Measurements from ENCODE around the gene MOK.
"Not testable (repeated sequence)": the region's sequence is repeated elsewhere in the genome, so short reads cannot be mapped to it uniquely, and the experiment has no call there.

The MOK gene

GRCh38 chr14:102320033-102320660 is 15.2 kb upstream of the MOK start:
- H3K9ac ChIP-seq (ENCODE audit: low read length): peak overlapping the region; percentile 47
- H3K27me3 ChIP-seq (ENCODE audit: control insufficient read depth, insufficient read depth, low read length): peaks cover 11% of the 10 kb centered on the region
- H3K4me1 ChIP-seq (ENCODE audit: control insufficient read depth, low read depth, low read length): peaks cover 11% of the 10 kb centered on the region
- H3K9me3 ChIP-seq (ENCODE audit: control insufficient read depth, low read depth, low read length): no peaks in the 10 kb centered on the region
- peak overlapping the region; percentile 61 for H3K4me3 ChIP-seq (ENCODE audit: low read length)
- no peaks in the 10 kb centered on the region for H3K36me3 ChIP-seq (ENCODE audit: control insufficient read depth, low read depth, low read length)
- no peak overlapping the region for H3K27ac ChIP-seq (ENCODE audit: low read length)

- Histone ChIP-seq H3K4me3 (ENCODE audit: low read length) (peak within 1 kb of the TSS; percentile 74), H3K36me3 (ENCODE audit: control insufficient read depth, low read depth, low read length) (no peaks in the 10 kb centered on the region), H3K27ac (ENCODE audit: low read length) (no peak within 1 kb of the TSS), H3K9ac (ENCODE audit: low read length) (peak within 1 kb of the TSS; percentile 66), H3K27me3 (ENCODE audit: control insufficient read depth, insufficient read depth, low read length) (peaks cover 18% of the 10 kb centered on the region), H3K9me3 (ENCODE audit: control insufficient read depth, low read depth, low read length) (no peaks in the 10 kb centered on the region), H3K4me1 (ENCODE audit: control insufficient read depth, low read depth, low read length) (peaks cover 11% of the 10 kb centered on the region)
Observed at GRCh38 chr14:102319351-102320032, 14.5 kb upstream of the MOK start, which contains the start of gene ZNF839. TSS of gene ZNF839 (plus strand) at chr14:102319746. CDS start at chr14:102319766, 20 bp downstream.

DNA sequence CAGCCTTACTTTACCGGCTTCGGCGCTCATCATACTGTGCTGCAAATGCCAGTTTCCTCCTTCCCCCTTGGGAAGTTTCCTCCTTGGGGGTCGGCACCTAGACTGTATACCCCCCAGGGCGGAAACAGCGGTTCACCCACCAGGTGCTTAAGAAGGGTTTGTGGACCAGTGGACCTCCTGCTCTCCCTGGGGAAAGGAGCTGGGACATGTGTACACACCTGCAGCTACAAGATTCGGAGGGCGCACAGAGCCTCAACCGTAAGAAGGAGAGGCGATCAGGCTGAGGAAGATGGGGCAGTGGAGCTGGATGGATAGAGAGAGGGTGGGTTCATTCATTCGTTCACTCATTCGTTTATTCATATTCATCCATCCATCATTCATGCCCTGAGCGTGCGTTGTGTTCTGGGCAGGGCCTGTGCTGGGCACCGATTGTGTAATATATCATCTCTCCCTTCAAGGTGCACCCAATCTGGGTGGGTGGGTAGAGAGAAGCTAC is 13.9 kb upstream of the MOK start:
- peak overlapping the region; percentile 66 for H3K9ac ChIP-seq (ENCODE audit: low read length)
- no peak overlapping the region for H3K27ac ChIP-seq (ENCODE audit: low read length)
- H3K27me3 ChIP-seq (ENCODE audit: control insufficient read depth, insufficient read depth, low read length): peaks cover 23% of the 10 kb centered on the region
- H3K4me3 ChIP-seq (ENCODE audit: low read length): peak overlapping the region; percentile 74
- H3K36me3 ChIP-seq (ENCODE audit: control insufficient read depth, low read depth, low read length): no peaks in the 10 kb centered on the region
- no peaks in the 10 kb centered on the region for H3K9me3 ChIP-seq (ENCODE audit: control insufficient read depth, low read depth, low read length)
- peaks cover 11% of the 10 kb centered on the region for H3K4me1 ChIP-seq (ENCODE audit: control insufficient read depth, low read depth, low read length)

DNA sequence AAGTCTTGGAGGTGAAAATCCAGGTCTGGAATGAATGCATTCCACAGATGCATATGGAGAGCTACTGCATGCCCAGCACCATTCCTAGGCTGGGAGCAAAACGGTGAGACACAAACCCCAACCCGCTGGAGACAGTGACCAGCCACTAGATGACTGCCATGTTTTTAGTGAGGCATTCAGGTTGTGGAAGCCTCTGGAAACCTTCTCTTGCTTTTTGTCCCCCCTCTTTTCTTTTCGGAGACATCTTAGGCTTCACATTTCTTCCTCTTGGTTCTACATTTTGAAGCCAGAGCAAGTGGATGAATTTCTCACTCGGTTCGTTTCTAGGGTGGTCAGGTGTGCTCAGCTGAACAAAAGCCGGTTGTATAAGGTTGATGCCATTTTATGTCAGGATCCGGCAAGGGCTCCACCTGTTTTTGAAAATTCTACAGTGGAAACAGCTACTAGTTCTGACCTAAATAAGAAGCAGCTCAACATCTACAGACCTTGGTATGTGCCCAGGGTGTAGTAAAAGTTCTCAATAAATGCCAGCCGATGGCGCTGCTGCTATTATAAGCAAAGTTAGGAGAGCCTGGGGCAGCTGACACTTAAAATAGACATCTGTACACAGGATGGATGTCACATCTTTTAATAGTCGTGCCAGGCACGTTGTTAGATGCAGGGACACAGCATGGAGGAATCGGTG is 12.7 kb upstream of the MOK start:
- Histone ChIP-seq H3K9me3 (ENCODE audit: control insufficient read depth, low read depth, low read length) (no peaks in the 10 kb centered on the region), H3K27me3 (ENCODE audit: control insufficient read depth, insufficient read depth, low read length) (peaks cover 33% of the 10 kb centered on the region), H3K4me1 (ENCODE audit: control insufficient read depth, low read depth, low read length) (peaks cover 11% of the 10 kb centered on the region), H3K36me3 (ENCODE audit: control insufficient read depth, low read depth, low read length) (no peaks in the 10 kb centered on the region), H3K27ac (ENCODE audit: low read length) (no peak overlapping the region), H3K4me3 (ENCODE audit: low read length) (peak overlapping the region; percentile 75), H3K9ac (ENCODE audit: low read length) (peak overlapping the region; percentile 49)

- Histone ChIP-seq H3K27ac (ENCODE audit: low read length) (no peak overlapping the region), H3K4me1 (ENCODE audit: control insufficient read depth, low read depth, low read length) (peaks cover 11% of the 10 kb centered on the region), H3K9ac (ENCODE audit: low read length) (peak overlapping the region; percentile 61), H3K4me3 (ENCODE audit: low read length) (peak overlapping the region; percentile 75), H3K27me3 (ENCODE audit: control insufficient read depth, insufficient read depth, low read length) (peaks cover 33% of the 10 kb centered on the region), H3K9me3 (ENCODE audit: control insufficient read depth, low read depth, low read length) (no peaks in the 10 kb centered on the region), H3K36me3 (ENCODE audit: control insufficient read depth, low read depth, low read length) (no peaks in the 10 kb centered on the region)
Observed at GRCh38 chr14:102316743-102317563, 12.0 kb upstream of the MOK start.

DNA sequence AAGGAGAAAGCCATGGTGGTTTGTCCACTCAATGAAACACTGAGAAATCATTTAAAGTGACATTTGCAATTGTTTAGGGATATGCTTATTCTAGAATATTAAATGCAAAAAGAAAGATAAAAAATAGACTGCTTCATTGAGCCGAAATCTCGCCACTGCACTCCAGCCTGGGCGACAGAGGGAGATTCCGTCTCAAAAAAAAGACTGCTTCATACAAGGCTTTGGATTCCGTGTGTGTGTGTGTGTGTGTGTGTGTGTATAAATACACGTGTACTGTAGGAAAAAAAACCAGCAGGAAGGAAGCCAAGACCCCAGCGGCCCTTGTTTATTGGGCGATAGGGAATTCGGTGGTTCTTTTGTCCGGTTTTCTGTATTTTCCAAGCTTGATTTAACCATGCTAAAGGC is 11.4 kb upstream of the MOK start:
- peak overlapping the region; percentile 75 for H3K4me3 ChIP-seq (ENCODE audit: low read length)
- peak overlapping the region; percentile 61 for H3K9ac ChIP-seq (ENCODE audit: low read length)
- no peak overlapping the region for H3K27ac ChIP-seq (ENCODE audit: low read length)
- H3K4me1 ChIP-seq (ENCODE audit: control insufficient read depth, low read depth, low read length): peaks cover 11% of the 10 kb centered on the region
- peaks cover 33% of the 10 kb centered on the region for H3K27me3 ChIP-seq (ENCODE audit: control insufficient read depth, insufficient read depth, low read length)
- H3K9me3 ChIP-seq (ENCODE audit: control insufficient read depth, low read depth, low read length): no peaks in the 10 kb centered on the region
- no peaks in the 10 kb centered on the region for H3K36me3 ChIP-seq (ENCODE audit: control insufficient read depth, low read depth, low read length)

DNA sequence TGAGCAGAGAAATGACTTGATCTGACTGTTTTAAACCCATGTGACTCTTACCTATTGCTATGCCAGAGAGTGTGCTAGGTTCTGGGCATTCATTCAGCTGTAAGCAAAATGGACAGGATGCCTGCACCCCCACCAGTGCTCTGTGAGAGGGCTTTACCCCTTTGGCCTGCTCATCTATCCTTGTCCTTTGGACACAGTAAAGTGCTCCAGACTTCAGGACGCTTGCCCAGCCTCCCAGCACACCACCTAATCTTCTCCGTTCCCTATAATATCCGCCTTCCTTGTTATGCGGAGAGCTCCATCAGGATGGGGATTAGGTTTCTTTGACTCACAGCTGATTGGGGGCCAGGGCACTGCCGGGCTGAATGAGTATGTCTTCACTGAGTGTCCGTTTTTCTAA is 10.2 kb upstream of the MOK start:
- H3K27ac ChIP-seq (ENCODE audit: low read length): no peak overlapping the region
- no peak overlapping the region for H3K4me3 ChIP-seq (ENCODE audit: low read length)
- H3K9ac ChIP-seq (ENCODE audit: low read length): no peak overlapping the region
- H3K4me1 ChIP-seq (ENCODE audit: control insufficient read depth, low read depth, low read length): peaks cover 8% of the 10 kb centered on the region
- H3K36me3 ChIP-seq (ENCODE audit: control insufficient read depth, low read depth, low read length): no peaks in the 10 kb centered on the region
- no peaks in the 10 kb centered on the region for H3K9me3 ChIP-seq (ENCODE audit: control insufficient read depth, low read depth, low read length)
- peaks cover 33% of the 10 kb centered on the region for H3K27me3 ChIP-seq (ENCODE audit: control insufficient read depth, insufficient read depth, low read length)

DNA sequence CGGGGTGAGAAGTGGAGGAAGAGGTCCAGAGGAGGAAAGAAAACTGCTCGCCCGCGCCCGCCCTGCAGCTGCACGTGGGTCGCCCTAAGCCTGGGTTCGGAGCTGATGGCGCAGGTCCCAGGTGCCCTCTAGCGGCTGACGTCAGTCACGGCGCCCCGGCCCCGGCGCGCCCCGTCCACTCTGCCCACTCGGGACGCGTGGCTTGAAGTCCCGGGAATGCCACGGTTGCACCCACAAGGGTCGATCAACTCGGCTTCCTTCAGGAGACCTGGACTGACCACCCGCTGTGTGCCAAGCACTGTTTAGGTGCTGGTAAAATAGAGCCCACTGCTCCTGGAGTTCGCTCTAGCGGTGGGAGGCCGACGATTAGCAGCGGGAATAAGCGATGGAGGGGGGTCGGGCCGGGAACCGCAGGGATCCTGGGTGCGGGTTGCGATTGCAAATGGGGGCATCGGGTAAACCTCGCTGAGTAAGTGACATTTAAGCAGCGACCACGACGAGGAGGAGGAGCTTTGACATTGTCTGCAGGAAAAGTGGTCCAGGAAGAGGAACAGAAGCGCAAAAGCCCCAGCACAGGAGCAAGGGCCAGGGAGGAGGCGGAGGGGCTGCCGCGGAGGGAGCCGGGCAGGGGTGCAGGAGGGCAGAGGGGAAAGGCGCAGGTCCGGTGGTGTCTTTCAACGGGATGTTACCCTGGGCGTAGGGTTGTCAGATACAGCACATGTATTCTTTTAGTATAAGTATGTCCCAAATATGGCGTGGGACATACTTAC is 9.5 kb upstream of the MOK start:
- Histone ChIP-seq H3K9ac (ENCODE audit: low read length) (peak overlapping the region; percentile 31), H3K36me3 (ENCODE audit: control insufficient read depth, low read depth, low read length) (no peaks in the 10 kb centered on the region), H3K27me3 (ENCODE audit: control insufficient read depth, insufficient read depth, low read length) (peaks cover 33% of the 10 kb centered on the region), H3K4me1 (ENCODE audit: control insufficient read depth, low read depth, low read length) (peaks cover 8% of the 10 kb centered on the region), H3K4me3 (ENCODE audit: low read length) (peak overlapping the region; percentile 78), H3K27ac (ENCODE audit: low read length) (no peak overlapping the region), H3K9me3 (ENCODE audit: control insufficient read depth, low read depth, low read length) (no peaks in the 10 kb centered on the region)

DNA sequence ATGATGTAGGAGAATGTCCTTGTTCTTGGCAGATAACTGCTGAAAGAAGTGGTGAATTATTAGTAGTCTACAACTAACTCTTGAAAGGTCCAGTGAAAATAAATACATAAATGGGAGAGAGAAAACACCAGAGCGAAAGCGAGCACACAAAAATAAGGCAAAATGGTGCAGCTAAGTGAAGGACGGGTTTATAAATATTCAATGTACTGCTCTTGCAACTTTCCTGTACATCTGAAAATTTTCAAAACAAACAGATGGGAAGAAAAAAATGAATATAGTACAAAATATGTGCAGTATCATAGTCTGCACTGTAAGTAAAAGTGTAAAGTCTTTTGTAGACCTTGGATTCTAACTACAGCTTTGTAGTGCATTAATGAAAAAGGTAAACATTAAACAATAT is 1.3 kb downstream of the MOK start:
- Histone ChIP-seq H3K27me3 (ENCODE audit: control insufficient read depth, insufficient read depth, low read length) (no peaks in the 10 kb centered on the region), H3K4me1 (ENCODE audit: control insufficient read depth, low read depth, low read length) (no peaks in the 10 kb centered on the region), H3K4me3 (ENCODE audit: low read length) (no peak overlapping the region), H3K36me3 (ENCODE audit: control insufficient read depth, low read depth, low read length) (no peaks in the 10 kb centered on the region), H3K9ac (ENCODE audit: low read length) (no peak overlapping the region), H3K27ac (ENCODE audit: low read length) (no peak overlapping the region), H3K9me3 (ENCODE audit: control insufficient read depth, low read depth, low read length) (no peaks in the 10 kb centered on the region)

GRCh38 chr14:102298303-102299070 is 6.5 kb downstream of the MOK start:
- H3K9me3 ChIP-seq (ENCODE audit: control insufficient read depth, low read depth, low read length); H3K9ac ChIP-seq (ENCODE audit: low read length); H3K4me3 ChIP-seq (ENCODE audit: low read length); H3K27me3 ChIP-seq (ENCODE audit: control insufficient read depth, insufficient read depth, low read length); H3K36me3 ChIP-seq (ENCODE audit: control insufficient read depth, low read depth, low read length); H3K27ac ChIP-seq (ENCODE audit: low read length); H3K4me1 ChIP-seq (ENCODE audit: control insufficient read depth, low read depth, low read length): not testable (repeated sequence)
